Peyer's patch (tissue), 4 donors: ENCODE measurements around the gene TNIK.

ENCODE experiments used
- POLR2A ChIP-seq, 2 donors: fragments of 450-650 bp; IDR thresholded peaks; one replicate each; pipeline ENCODE4 v1.5.1; 2017; ENCODE audit warnings: antibody characterized with exemption in 2 of 2, mild to moderate bottlenecking in 2 of 2, moderate library complexity in 2 of 2
- TF ChIP-seq, protein P1 (sequence below), 6 experiments: fragments of 450-650 bp in 4 of 6; fragments of 200-600 bp in 2 of 6; sonication (generic) in 1 of 6; IDR thresholded peaks; one replicate each; pipeline ENCODE4 v1.5.1; 2017 to 2019; ENCODE audit warnings: antibody characterized with exemption in 6 of 6, mild to moderate bottlenecking in 3 of 6, moderate library complexity in 1 of 6

GRCh38 chr3:171200052-171200749, 260.0 kb downstream of the TNIK start:
- TF ChIP-seq, protein P1, sequence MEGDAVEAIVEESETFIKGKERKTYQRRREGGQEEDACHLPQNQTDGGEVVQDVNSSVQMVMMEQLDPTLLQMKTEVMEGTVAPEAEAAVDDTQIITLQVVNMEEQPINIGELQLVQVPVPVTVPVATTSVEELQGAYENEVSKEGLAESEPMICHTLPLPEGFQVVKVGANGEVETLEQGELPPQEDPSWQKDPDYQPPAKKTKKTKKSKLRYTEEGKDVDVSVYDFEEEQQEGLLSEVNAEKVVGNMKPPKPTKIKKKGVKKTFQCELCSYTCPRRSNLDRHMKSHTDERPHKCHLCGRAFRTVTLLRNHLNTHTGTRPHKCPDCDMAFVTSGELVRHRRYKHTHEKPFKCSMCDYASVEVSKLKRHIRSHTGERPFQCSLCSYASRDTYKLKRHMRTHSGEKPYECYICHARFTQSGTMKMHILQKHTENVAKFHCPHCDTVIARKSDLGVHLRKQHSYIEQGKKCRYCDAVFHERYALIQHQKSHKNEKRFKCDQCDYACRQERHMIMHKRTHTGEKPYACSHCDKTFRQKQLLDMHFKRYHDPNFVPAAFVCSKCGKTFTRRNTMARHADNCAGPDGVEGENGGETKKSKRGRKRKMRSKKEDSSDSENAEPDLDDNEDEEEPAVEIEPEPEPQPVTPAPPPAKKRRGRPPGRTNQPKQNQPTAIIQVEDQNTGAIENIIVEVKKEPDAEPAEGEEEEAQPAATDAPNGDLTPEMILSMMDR (IDR thresholded peaks at IDR 0.05), result no peak
- TF ChIP-seq POLR2A (IDR thresholded peaks at IDR 0.05), result no peak
